ENCODE results near the gene JMJD6. TPM values are rescaled to one million over a fixed set of nuclear protein-coding genes. Genes with fewer than 3 reads are reported as not detected.

The JMJD6 gene
- total and polyA plus RNA-seq, 9 of the 15 experiments (the other 6 are each of a cell fraction or from before 2014, with no cell fraction given) = 2.5 to 52.3 (median 36.3) TPM

DNA sequence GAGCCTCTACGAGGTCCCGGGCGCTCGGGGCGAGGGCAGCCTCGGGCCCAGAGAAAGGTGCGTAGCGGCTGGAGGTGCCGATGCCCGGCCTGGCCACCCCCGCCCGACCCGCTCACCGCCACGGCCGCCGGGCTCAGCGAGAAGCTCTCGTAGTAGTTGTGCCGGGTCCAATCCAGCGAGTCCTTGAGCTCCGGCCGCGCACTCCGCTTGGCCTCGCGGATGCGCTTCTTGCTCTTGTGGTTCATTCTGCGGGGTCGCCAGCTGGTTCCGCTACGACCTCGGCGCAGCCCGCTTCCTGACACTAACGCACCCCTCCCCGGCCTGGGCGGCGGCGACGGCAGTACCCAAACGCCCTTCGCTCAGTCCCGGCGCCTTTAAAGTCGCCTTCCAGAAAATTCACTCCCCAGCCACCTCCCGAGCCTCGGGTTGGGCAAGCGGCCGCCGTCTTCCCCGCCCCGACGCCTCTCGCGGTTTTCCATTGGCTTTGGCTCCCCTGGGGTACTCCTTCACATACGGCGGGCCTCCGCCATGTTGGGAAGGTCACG is at the start of gene JMJD6 (continued):
- TF ChIP-seq POLR2G (IDR thresholded peaks at IDR 0.05; ENCODE audit: low read depth, low read length) (peak; percentile 96), SP2 (IDR thresholded peaks at IDR 0.05; ENCODE audit: extremely low read depth, low read depth, low read length, poor library complexity, severe bottlenecking) (peak; percentile 56), ZNF785 (CRISPR knock-in tag; IDR thresholded peaks at IDR 0.05) (no peak), SMAD1 (IDR thresholded peaks at IDR 0.05; ENCODE audit: low read depth, low read length, partially characterized antibody) (peak; percentile 0), MYBL2 (IDR thresholded peaks at IDR 0.05; ENCODE audit: low read depth) (no peak), MYBL2 (CRISPR knock-in tag; IDR thresholded peaks at IDR 0.05; ENCODE audit: borderline replicate concordance) (no peak), MBD2 (IDR thresholded peaks at IDR 0.05; ENCODE audit: borderline replicate concordance, low read depth) (peak; percentile 96), PHF21A (IDR thresholded peaks at IDR 0.05; ENCODE audit: borderline replicate concordance, low read depth) (no peak), ESRRB (CRISPR knock-in tag; IDR thresholded peaks at IDR 0.05; ENCODE audit: borderline replicate concordance) (no peak), CHD2 (IDR thresholded peaks at IDR 0.05; ENCODE audit: low read depth, low read length) (peak; percentile 77), MAZ (CRISPR knock-in tag; conservative IDR thresholded peaks at IDR 0.05 in 1 of 2, IDR thresholded peaks at IDR 0.05 in 1 of 2) (peak in 1 of 2 experiments; percentile 59; a peak in 2 of 4 replicates), TBL1XR1 (IDR thresholded peaks at IDR 0.05; ENCODE audit: low read length in 2 of 2) (peak in 1 of 2 experiments; percentile 29; a peak in 1 of 4 replicates)
- TF ChIP-seq, protein P1, sequence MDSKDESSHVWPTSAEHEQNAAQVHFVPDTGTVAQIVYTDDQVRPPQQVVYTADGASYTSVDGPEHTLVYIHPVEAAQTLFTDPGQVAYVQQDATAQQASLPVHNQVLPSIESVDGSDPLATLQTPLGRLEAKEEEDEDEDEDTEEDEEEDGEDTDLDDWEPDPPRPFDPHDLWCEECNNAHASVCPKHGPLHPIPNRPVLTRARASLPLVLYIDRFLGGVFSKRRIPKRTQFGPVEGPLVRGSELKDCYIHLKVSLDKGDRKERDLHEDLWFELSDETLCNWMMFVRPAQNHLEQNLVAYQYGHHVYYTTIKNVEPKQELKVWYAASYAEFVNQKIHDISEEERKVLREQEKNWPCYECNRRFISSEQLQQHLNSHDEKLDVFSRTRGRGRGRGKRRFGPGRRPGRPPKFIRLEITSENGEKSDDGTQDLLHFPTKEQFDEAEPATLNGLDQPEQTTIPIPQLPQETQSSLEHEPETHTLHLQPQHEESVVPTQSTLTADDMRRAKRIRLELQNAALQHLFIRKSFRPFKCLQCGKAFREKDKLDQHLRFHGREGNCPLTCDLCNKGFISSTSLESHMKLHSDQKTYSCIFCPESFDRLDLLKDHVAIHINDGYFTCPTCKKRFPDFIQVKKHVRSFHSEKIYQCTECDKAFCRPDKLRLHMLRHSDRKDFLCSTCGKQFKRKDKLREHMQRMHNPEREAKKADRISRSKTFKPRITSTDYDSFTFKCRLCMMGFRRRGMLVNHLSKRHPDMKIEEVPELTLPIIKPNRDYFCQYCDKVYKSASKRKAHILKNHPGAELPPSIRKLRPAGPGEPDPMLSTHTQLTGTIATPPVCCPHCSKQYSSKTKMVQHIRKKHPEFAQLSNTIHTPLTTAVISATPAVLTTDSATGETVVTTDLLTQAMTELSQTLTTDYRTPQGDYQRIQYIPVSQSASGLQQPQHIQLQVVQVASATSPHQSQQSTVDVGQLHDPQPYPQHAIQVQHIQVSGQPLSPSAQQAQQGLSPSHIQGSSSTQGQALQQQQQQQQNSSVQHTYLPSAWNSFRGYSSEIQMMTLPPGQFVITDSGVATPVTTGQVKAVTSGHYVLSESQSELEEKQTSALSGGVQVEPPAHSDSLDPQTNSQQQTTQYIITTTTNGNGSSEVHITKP (IDR thresholded peaks at IDR 0.05; ENCODE audit: partially characterized antibody) = peak; percentile 13
- TF ChIP-seq, protein P2, sequence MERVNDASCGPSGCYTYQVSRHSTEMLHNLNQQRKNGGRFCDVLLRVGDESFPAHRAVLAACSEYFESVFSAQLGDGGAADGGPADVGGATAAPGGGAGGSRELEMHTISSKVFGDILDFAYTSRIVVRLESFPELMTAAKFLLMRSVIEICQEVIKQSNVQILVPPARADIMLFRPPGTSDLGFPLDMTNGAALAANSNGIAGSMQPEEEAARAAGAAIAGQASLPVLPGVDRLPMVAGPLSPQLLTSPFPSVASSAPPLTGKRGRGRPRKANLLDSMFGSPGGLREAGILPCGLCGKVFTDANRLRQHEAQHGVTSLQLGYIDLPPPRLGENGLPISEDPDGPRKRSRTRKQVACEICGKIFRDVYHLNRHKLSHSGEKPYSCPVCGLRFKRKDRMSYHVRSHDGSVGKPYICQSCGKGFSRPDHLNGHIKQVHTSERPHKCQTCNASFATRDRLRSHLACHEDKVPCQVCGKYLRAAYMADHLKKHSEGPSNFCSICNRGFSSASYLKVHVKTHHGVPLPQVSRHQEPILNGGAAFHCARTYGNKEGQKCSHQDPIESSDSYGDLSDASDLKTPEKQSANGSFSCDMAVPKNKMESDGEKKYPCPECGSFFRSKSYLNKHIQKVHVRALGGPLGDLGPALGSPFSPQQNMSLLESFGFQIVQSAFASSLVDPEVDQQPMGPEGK (CRISPR knock-in tag; IDR thresholded peaks at IDR 0.05; ENCODE audit: borderline replicate concordance) = no peak
- TF ChIP-seq, protein P3, sequence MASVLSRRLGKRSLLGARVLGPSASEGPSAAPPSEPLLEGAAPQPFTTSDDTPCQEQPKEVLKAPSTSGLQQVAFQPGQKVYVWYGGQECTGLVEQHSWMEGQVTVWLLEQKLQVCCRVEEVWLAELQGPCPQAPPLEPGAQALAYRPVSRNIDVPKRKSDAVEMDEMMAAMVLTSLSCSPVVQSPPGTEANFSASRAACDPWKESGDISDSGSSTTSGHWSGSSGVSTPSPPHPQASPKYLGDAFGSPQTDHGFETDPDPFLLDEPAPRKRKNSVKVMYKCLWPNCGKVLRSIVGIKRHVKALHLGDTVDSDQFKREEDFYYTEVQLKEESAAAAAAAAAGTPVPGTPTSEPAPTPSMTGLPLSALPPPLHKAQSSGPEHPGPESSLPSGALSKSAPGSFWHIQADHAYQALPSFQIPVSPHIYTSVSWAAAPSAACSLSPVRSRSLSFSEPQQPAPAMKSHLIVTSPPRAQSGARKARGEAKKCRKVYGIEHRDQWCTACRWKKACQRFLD (CRISPR knock-in tag; IDR thresholded peaks at IDR 0.05) = no peak
- TF ChIP-seq, protein P4, sequence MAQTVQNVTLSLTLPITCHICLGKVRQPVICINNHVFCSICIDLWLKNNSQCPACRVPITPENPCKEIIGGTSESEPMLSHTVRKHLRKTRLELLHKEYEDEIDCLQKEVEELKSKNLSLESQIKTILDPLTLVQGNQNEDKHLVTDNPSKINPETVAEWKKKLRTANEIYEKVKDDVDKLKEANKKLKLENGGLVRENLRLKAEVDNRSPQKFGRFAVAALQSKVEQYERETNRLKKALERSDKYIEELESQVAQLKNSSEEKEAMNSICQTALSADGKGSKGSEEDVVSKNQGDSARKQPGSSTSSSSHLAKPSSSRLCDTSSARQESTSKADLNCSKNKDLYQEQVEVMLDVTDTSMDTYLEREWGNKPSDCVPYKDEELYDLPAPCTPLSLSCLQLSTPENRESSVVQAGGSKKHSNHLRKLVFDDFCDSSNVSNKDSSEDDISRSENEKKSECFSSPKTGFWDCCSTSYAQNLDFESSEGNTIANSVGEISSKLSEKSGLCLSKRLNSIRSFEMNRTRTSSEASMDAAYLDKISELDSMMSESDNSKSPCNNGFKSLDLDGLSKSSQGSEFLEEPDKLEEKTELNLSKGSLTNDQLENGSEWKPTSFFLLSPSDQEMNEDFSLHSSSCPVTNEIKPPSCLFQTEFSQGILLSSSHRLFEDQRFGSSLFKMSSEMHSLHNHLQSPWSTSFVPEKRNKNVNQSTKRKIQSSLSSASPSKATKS (CRISPR knock-in tag; IDR thresholded peaks at IDR 0.05) = no peak
- TF ChIP-seq, protein P5, sequence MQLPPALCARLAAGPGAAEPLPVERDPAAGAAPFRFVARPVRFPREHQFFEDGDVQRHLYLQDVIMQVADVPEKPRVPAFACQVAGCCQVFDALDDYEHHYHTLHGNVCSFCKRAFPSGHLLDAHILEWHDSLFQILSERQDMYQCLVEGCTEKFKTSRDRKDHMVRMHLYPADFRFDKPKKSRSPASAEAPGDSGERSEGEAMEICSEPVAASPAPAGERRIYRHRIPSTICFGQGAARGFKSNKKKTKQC (CRISPR knock-in tag; IDR thresholded peaks at IDR 0.05) = 0 out of 2 replicates have a peak, but pooled peaks have one; percentile 51
